ENCODE data around the gene EXOC3.

EXOC3 gene

DNA sequence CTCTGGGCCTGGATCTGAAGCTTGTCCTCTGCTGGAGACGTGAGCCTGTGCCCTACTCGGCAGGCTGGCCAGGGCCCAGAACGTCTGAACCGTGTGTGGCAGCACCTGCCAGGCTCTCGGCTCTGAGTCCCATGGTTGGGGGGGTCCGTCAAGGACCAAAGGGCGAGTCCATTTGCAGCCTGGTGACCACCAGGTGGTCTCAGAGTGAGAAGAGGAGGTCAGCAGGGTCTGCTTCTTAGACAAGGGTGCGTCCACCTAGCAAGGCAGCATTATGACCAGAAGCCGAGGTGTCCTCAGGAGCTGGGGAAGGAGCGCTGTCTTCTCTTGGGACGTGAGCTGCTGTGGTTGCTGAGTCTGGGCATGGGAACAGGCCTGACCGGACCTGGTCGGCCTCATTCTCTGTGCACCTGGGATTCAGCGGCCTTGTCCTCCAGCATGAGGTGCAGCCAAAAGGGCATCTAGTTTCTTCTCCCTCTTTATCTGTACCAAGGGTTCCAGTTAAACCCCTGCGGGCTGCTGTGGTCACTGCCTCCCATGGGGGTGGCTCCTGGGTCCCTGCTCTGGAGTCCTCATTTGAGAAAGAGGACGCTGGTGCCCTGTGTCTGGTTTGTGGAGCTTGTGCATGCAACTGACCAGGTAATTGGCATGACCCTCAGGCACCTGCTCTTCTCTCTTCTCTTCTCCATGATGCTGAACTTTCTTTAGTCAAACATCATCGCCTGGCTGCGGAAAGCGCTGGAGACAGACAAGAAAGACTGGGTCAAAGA lies 14.4 kb downstream of the EXOC3 start:
- no peak overlapping the region for H3K27ac ChIP-seq (ENCODE audit: low read length)
- no peak overlapping the region for H2AFZ ChIP-seq (ENCODE audit: low read depth, low read length)
- no peaks in the 10 kb centered on the region; the same call in 1 of the 2 replicates for H3K9me3 ChIP-seq (ENCODE audit: insufficient read depth, low read length)
- H3K36me3 ChIP-seq (replicated peaks; ENCODE audit: low read depth, low read length) = peaks cover 59% of the 10 kb centered on the region
- no peak overlapping the region for H3K4me2 ChIP-seq (ENCODE audit: low read length)
- H3K9ac ChIP-seq (ENCODE audit: low read length) = no peak overlapping the region
- peaks cover 24% of the 10 kb centered on the region for H3K4me1 ChIP-seq (ENCODE audit: low read length)
- TF ChIP-seq EZH2phosphoT487 (IDR thresholded peaks at IDR 0.05; ENCODE audit: low read depth) = no peak
- TF ChIP-seq, protein P1, sequence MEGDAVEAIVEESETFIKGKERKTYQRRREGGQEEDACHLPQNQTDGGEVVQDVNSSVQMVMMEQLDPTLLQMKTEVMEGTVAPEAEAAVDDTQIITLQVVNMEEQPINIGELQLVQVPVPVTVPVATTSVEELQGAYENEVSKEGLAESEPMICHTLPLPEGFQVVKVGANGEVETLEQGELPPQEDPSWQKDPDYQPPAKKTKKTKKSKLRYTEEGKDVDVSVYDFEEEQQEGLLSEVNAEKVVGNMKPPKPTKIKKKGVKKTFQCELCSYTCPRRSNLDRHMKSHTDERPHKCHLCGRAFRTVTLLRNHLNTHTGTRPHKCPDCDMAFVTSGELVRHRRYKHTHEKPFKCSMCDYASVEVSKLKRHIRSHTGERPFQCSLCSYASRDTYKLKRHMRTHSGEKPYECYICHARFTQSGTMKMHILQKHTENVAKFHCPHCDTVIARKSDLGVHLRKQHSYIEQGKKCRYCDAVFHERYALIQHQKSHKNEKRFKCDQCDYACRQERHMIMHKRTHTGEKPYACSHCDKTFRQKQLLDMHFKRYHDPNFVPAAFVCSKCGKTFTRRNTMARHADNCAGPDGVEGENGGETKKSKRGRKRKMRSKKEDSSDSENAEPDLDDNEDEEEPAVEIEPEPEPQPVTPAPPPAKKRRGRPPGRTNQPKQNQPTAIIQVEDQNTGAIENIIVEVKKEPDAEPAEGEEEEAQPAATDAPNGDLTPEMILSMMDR (IDR thresholded peaks at IDR 0.05; ENCODE audit: low read depth, low read length) = no peak
- H3K4me3 ChIP-seq (ENCODE audit: low read length) = no peak overlapping the region
- H3K27me3 ChIP-seq (ENCODE audit: low read depth, low read length) = no peaks in the 10 kb centered on the region
- peaks cover 31% of the 10 kb centered on the region for H3K79me2 ChIP-seq (ENCODE audit: low read length)
- H4K20me1 ChIP-seq (ENCODE audit: insufficient read depth, low read length) = no peaks in the 10 kb centered on the region

DNA sequence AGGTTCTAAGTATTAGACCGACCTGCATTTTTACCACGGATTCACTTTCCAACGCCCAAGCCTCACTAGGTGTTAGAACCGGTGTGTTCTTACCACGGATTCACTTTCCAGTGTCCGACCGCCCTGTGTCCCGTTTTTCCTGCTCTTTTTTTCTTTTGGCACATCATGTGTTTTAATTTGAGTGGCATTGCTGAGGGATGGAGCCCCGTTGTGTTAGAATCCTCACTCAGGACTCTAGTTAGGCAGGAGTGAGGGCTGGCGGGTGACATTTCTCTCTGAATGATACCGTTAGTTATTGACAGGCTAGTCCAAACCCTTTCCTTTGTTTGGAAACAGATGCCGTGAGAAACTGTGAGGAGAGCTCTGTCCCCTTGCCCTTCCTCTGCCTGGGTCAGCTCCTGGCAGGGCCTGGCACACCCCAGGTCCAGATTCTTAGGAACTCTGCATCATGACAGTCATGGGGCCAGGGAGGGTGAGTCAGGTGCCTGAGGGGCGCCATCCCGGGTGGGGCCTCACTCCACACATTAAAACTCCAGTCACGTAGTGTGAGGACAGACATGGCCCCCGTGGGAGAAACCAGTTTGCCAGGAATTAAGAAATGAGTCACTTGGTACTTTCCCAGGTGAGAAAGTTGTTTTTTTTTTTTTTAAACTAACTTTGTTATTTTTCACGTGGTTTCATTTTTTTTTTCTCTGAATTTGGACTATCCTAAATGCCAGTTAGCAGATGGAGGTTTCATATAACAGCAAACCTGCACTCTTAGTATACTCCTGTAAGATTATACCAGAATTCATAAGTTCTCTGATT lies 15.8 kb downstream of the EXOC3 start:
- TF ChIP-seq EZH2phosphoT487 (IDR thresholded peaks at IDR 0.05; ENCODE audit: low read depth) = no peak
- TF ChIP-seq, protein P1 (IDR thresholded peaks at IDR 0.05; ENCODE audit: low read depth, low read length) = no peak
- peak overlapping the region; percentile 42; the same call in 1 of the 2 replicates for H3K9ac ChIP-seq (ENCODE audit: low read length)

DNA sequence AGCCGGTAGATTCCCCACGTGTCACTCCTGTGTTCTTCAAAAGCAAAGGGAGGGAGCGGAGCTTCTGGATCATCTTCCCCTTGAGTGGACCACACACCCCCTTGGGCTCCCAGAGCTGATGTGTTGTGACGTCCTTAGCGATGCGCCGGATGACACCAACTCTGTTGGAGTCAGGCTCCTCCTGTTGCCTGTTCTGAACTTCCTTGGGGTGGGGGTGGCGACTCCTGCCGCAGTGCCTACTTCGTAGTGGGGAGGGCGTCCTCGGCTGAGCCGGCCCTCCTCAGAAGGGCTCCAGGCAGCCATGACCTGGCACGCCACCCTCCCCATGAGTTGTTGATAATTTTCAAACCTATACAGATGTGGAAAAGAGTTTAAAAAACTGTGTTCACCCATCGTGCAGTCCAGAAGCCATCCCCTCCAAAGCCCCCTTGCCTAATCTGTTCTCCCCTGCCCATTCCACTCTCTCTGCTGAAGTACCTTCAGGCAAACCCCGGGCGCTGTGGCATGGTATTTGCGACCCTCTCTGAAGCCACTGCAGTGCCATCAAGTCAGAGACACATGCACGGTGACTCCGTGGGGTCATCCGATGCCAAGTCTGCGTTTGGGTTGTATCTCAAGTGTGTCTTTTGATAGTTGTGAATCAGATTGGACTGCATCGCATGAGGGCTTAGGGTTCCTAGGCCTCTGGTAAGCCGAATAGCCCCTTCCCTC lies 16.7 kb downstream of the EXOC3 start:
- H2AFZ ChIP-seq (ENCODE audit: low read depth, low read length) = no peak overlapping the region
- no peaks in the 10 kb centered on the region for H3K27me3 ChIP-seq (ENCODE audit: low read depth, low read length)
- H3K9ac ChIP-seq (ENCODE audit: low read length) = peak overlapping the region; percentile 34; the same call in 1 of the 2 replicates
- peak overlapping the region; percentile 48; the same call in 1 of the 2 replicates for H3K4me3 ChIP-seq (ENCODE audit: low read length)
- H4K20me1 ChIP-seq (ENCODE audit: insufficient read depth, low read length) = no peaks in the 10 kb centered on the region
- peaks cover 39% of the 10 kb centered on the region for H3K36me3 ChIP-seq (replicated peaks; ENCODE audit: low read depth, low read length)
- H3K4me2 ChIP-seq (ENCODE audit: low read length) = peak overlapping the region; percentile 76
- no peaks in the 10 kb centered on the region for H3K9me3 ChIP-seq (ENCODE audit: insufficient read depth, low read length)
- peaks cover 24% of the 10 kb centered on the region for H3K4me1 ChIP-seq (ENCODE audit: low read length)
- peak overlapping the region; percentile 81 for H3K27ac ChIP-seq (ENCODE audit: low read length)
- peaks cover 31% of the 10 kb centered on the region for H3K79me2 ChIP-seq (ENCODE audit: low read length)
- no peak for TF ChIP-seq EZH2phosphoT487 (IDR thresholded peaks at IDR 0.05; ENCODE audit: low read depth)
- TF ChIP-seq, protein P1 (IDR thresholded peaks at IDR 0.05; ENCODE audit: low read depth, low read length) = no peak

More for the DNA sequence above, 15.8 kb downstream of the EXOC3 start:
- Histone ChIP-seq H3K4me2 (ENCODE audit: low read length) (peak overlapping the region; percentile 76), H3K4me3 (ENCODE audit: low read length) (peak overlapping the region; percentile 48; the same call in 1 of the 2 replicates), H3K4me1 (ENCODE audit: low read length) (peaks cover 24% of the 10 kb centered on the region), H3K9me3 (ENCODE audit: insufficient read depth, low read length) (no peaks in the 10 kb centered on the region), H3K27me3 (ENCODE audit: low read depth, low read length) (no peaks in the 10 kb centered on the region), H3K36me3 (replicated peaks; ENCODE audit: low read depth, low read length) (peaks cover 47% of the 10 kb centered on the region), H2AFZ (ENCODE audit: low read depth, low read length) (no peak overlapping the region), H4K20me1 (ENCODE audit: insufficient read depth, low read length) (no peaks in the 10 kb centered on the region), H3K27ac (ENCODE audit: low read length) (peak overlapping the region; percentile 81), H3K79me2 (ENCODE audit: low read length) (peaks cover 31% of the 10 kb centered on the region)
